NT2/D1 (cell line): ENCODE data around the gene CFAP73.

Source experiments
- DNase-seq: peaks from one replicate; pipeline ENCODE4 v3.0.0-alpha.2; 2011; ENCODE audit warnings: low read depth, low spot score
- H3K27me3 ChIP-seq: 2 replicates; pipeline ENCODE4 v1.6.0; 2011; ENCODE audit warnings: mild to moderate bottlenecking; ENCODE audit not compliant: insufficient read length, insufficient read depth
- H3K36me3 ChIP-seq: 2 replicates; pipeline ENCODE4 v1.6.1; 2011; ENCODE audit warnings: mild to moderate bottlenecking, low read length, mixed read lengths; ENCODE audit not compliant: insufficient read depth, insufficient read length
- H3K4me1 ChIP-seq: 2 replicates; pipeline ENCODE4 v1.5.1; 2011; ENCODE audit not compliant: insufficient read depth, insufficient read length
- H3K4me3 ChIP-seq: 2 replicates; pipeline ENCODE4 v1.5.1; 2011; ENCODE audit warnings: low read depth; ENCODE audit not compliant: insufficient read length
- H3K9ac ChIP-seq: 2 replicates; pipeline ENCODE4 v1.6.0; 2011; ENCODE audit warnings: low read depth; ENCODE audit not compliant: insufficient read length
- H3K9me3 ChIP-seq: 2 replicates; pipeline ENCODE4 v1.5.1; 2011; ENCODE audit warnings: mild to moderate bottlenecking, low read length; ENCODE audit not compliant: insufficient read depth
- SUZ12 ChIP-seq: IDR thresholded peaks from 2 replicates; pipeline ENCODE4 v1.6.1; 2011; ENCODE audit not compliant: insufficient read length, insufficient read depth; ENCODE audit errors: extremely low read depth
- YY1 ChIP-seq: IDR thresholded peaks from 2 replicates; pipeline ENCODE4 v1.6.1; 2011; ENCODE audit not compliant: insufficient read length, insufficient read depth
- ZNF274 ChIP-seq: IDR thresholded peaks from 2 replicates; pipeline ENCODE4 v1.6.1; 2011; ENCODE audit warnings: mild to moderate bottlenecking, low read depth, low read length

The CFAP73 gene

GRCh38 chr12:113155060-113155459, 5.5 kb downstream of the CFAP73 start:
- H3K4me1 ChIP-seq = peaks cover 22% of the 10 kb centered on the region
- peak overlapping the region; percentile 44 for H3K9ac ChIP-seq
- H3K4me3 ChIP-seq = no peak overlapping the region
- peaks cover 37% of the 10 kb centered on the region for H3K36me3 ChIP-seq
- no peak for DNase-seq
- TF ChIP-seq YY1 (no peak), ZNF274 (no peak)
- H3K27me3 ChIP-seq = peaks cover 52% of the 10 kb centered on the region
- H3K9me3 ChIP-seq = no peaks in the 10 kb centered on the region

DNA sequence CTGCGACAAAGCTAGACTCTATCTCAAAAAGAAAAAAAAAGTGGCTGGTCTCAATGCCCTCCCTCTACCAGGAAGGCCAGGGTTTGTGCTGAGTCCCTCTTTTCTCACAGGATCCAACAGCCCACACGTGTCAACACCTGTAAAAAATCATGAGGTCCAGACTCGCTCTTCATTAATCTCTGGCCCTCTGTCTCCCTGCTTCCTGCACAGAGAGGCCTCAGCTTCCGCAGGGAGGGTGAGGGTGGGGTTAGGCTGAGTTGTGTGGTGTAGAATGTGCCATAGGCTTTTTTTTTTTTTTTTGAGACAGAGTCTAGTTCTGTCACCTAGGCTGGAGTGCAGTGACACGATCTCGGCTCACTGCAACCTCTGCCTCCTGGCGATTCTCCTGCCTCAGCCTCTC, 6.1 kb downstream of the CFAP73 start:
- Histone ChIP-seq H3K9ac (peak overlapping the region; percentile 29), H3K4me1 (peaks cover 18% of the 10 kb centered on the region), H3K36me3 (peaks cover 43% of the 10 kb centered on the region), H3K9me3 (no peaks in the 10 kb centered on the region), H3K4me3 (no peak overlapping the region), H3K27me3 (peaks cover 46% of the 10 kb centered on the region)
- no peak for TF ChIP-seq SUZ12
- no peak for TF ChIP-seq ZNF274
- TF ChIP-seq YY1 = no peak
- no peak for DNase-seq

DNA sequence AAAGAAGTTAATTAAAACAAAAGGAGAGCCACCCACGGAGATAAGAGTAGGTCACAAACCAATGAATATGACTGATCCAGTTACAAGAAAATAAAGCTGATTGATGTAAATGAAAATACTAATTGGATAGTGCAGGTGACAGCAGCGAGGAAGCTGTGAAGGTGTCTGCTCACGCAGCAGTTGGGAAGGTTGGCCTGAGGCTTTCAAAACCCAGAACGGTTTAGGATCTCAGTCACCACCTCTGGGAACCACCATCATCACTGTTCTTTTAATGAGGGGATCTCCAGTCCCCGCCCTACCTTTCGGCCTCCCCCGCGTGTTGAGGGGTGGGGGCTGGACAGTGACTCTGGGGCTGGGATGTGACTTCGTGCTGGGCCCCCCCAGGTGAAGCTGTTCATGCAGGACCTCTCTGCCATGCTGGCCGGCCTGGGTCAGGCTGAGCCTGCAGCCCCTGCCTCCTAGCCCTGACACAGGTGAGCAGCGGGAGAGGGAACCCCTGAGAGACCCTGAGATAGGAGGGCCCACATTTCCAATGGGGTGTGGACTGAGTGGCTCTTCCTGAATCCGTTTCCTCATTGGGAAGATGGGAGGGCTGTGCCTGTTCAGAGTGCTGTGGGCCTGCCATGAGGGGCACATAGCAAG, 7.8 kb downstream of the CFAP73 start:
- Histone ChIP-seq H3K9ac (no peak overlapping the region), H3K4me1 (peaks cover 23% of the 10 kb centered on the region), H3K9me3 (no peaks in the 10 kb centered on the region), H3K4me3 (no peak overlapping the region), H3K36me3 (peaks cover 55% of the 10 kb centered on the region), H3K27me3 (peaks cover 31% of the 10 kb centered on the region)
- TF ChIP-seq YY1 = no peak
- TF ChIP-seq SUZ12 = no peak
- TF ChIP-seq ZNF274 = no peak
- no peak for DNase-seq

DNA sequence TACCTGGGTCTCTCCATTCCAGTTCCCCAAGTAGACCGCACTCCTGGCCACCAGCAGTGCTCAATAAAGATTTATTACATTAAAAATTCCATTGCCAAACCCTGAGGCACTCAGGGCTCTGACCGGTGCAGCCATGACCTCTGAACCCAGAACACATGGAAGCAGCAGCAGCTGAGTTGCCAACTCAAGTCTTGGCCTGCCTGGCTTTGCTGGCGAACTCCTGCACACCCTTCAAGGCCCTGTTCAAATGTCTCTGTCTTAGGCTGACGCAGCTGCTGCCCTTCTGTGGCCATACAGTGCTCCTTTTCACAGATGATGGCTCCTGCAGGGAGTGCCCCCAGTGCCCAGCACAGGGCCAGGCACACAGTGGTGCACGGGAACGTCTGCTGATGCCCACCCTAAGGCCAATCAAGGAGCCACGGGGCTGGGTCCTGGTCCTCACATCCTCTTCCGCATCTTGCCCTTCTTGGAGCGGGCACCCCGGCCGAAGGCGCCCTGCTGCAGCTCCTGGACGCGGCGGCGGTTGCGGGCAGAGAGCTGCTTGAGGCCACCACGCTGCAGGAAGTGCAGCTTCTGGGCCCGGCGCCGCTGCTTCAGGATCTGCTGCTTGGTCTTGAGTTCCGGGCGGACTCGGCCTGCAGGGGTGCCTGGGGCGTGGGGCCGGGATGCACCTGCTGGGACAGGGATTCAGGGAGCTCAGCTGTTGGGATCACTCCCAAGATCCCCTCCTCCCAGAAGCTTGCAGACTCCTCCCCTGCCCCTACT, 9.1 kb downstream of the CFAP73 start:
- Histone ChIP-seq H3K4me3 (no peak overlapping the region), H3K9me3 (no peaks in the 10 kb centered on the region), H3K27me3 (peaks cover 18% of the 10 kb centered on the region), H3K9ac (no peak overlapping the region), H3K36me3 (peaks cover 68% of the 10 kb centered on the region), H3K4me1 (peaks cover 28% of the 10 kb centered on the region)
- DNase-seq = no peak
- TF ChIP-seq ZNF274 (no peak), SUZ12 (no peak)

DNA sequence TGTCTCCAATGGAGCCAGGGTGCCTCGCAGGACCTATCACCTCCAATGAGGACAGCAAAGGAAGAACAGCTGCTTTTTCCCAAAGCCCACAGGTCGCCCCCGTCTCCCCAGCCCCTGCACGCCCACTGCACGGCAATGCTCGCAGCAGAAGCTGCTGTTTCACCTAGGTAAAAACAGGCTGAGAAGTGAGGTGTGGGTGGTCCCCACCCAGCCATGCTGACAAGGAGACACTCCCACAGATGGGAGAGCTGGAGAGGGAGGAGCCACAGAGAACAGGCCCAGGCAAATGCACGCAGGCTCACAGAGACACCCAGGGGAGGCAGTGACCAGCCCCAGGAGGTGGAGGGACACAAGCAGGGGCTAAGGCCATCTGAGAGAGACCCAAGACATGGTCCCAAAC, 10.4 kb downstream of the CFAP73 start:
- DNase-seq = no peak
- H3K9me3 ChIP-seq = no peaks in the 10 kb centered on the region
- peaks cover 24% of the 10 kb centered on the region for H3K4me1 ChIP-seq
- H3K9ac ChIP-seq = no peak overlapping the region
- H3K4me3 ChIP-seq = no peak overlapping the region
- H3K36me3 ChIP-seq = peaks cover 79% of the 10 kb centered on the region
- TF ChIP-seq YY1 = no peak
- no peak for TF ChIP-seq ZNF274
- no peak for TF ChIP-seq SUZ12
- H3K27me3 ChIP-seq = peaks cover 5% of the 10 kb centered on the region

DNA sequence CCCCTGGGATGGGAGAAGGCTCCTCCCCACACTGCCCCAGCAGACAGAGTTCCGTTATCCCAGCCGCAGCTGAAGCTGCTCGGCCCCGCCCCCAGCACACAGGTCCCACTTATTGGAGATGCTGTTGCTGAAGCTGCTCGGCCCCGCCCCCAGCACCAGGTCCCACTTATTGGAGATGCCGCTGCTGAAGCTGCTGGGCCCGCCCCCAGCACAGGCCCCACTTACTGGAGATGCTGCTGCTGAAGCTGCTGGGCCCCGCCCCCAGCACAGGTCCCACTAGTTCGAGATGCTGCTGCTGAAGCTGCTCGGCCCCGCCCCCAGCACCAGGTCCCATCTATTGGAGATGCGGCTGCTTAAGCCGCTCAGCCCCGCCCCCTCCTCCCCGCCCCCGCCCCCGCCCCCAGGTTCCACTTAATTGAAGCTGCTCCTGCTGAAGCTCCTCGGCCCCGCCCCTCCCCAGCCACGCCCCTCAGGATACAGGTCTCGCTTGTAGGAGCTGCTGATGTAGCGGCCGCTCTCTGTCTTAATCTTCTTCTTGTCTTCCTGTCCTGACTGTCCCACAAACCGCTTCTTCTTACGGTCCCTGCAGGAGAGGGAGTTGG, 12.0 kb downstream of the CFAP73 start:
- Histone ChIP-seq H3K4me3 (no peak overlapping the region), H3K4me1 (peaks cover 17% of the 10 kb centered on the region), H3K9ac (no peak overlapping the region), H3K9me3 (no peaks in the 10 kb centered on the region), H3K36me3 (peaks cover 94% of the 10 kb centered on the region), H3K27me3 (no peaks in the 10 kb centered on the region)
- peak; percentile 97 for DNase-seq
- TF ChIP-seq YY1 (no peak), SUZ12 (no peak), ZNF274 (no peak)

DNA sequence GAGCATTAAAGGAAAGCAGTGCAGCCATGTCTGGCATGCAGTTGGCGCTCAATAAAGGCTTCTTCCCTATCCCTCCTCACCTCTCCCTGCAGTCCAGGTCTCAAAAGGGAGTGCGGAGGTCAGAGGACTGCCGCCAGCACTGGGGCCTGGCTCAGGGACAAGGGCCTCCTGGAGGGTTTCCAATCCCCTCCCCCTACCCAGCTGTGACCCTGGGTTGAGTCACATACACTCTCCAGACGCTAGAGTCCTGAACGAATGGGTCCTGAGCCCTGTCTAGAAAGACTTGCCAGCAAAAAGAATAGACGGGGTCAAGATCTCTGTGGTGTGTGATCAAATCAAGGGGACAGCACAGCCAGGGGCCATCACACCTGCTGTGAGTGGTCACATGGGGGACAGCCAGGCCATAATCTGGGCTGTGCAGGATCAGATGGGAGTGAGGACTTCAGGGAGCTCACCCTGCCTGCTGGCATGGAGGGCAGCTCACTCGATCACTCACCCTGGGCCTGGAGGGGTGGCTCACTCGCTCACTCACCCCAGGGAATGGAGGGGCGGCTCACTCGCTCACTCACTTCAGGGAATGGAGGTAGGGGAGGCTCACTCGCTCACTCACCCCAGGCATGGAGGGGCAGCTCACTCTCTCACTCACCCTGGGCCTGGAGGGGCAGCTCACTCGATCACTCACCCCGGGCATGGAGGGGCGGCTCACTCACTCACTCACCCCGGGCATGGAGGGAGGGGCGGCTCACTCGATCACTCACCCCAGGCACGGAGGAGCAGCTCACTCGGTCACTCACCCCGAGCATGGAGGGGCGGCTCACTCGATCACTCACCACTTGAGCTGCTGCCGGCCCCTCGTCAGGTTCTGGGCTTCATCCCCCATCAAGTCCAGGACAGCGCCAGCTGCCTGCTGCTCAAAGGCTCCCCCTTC, 12.8 kb downstream of the CFAP73 start:
- TF ChIP-seq YY1 (no peak), SUZ12 (no peak), ZNF274 (no peak)
- Histone ChIP-seq H3K9ac (peak overlapping the region; percentile 46), H3K36me3 (peaks cover 94% of the 10 kb centered on the region), H3K4me1 (peaks cover 17% of the 10 kb centered on the region), H3K9me3 (no peaks in the 10 kb centered on the region), H3K27me3 (no peaks in the 10 kb centered on the region), H3K4me3 (no peak overlapping the region)
- DNase-seq = no peak
